ENCODE measurements around the gene FANCC. TPM values are rescaled to one million over a fixed set of nuclear protein-coding genes. Genes with fewer than 3 reads are reported as not detected.

Gene FANCC
- total RNA-seq, result 10 to 100 TPM; 12.3 to 12.5 TPM

- peaks cover 21% of the 10 kb centered on the region for H3K4me1 Mint-ChIP-seq
- peak; percentile 87 for DNase-seq
- no peaks in the 10 kb centered on the region for H3K36me3 Mint-ChIP-seq (ENCODE audit: low read depth)
- peak within 1 kb of the TSS; percentile 85 for H3K27ac Mint-ChIP-seq
- H3K4me3 Mint-ChIP-seq, result peak within 1 kb of the TSS; percentile 87
- POLR2A ChIA-PET, result interaction anchor here (0.9 to 1.9 kb wide), 4 partner anchors 27 to 506 kb away, joined by 3 to 7 read pairs (median 4); no protein-coding TSS in a partner anchor
- H3K27me3 Mint-ChIP-seq, result peaks cover 5% of the 10 kb centered on the region
- CTCF ChIA-PET, result interaction anchor here (0.9 to 1.4 kb wide), 2 partner anchors 649 to 900 kb away, joined by 3 to 6 read pairs; no protein-coding TSS in a partner anchor
- H3K9me3 Mint-ChIP-seq, result no peaks in the 10 kb centered on the region
Observed at GRCh38 chr9:95317119-95317892, at the start of gene FANCC. Gene FANCC (minus strand): TSS chr9:95317709. CDS start chr9:95249291, 68,418 bp downstream.

- Mint-ChIP-seq H3K27me3 (peaks cover 38% of the 10 kb centered on the region), H3K27ac (no peak overlapping the region)
- CTCF ChIA-PET, result no interaction called here
Observed at GRCh38 chr9:95366731-95367325, 49.3 kb upstream of the FANCC start.

GRCh38 chr9:95365766-95366165 is 48.3 kb upstream of the FANCC start:
- Mint-ChIP-seq H3K27ac (no peak overlapping the region), H3K36me3 (ENCODE audit: low read depth) (no peaks in the 10 kb centered on the region), H3K9me3 (no peaks in the 10 kb centered on the region), H3K27me3 (peaks cover 43% of the 10 kb centered on the region), H3K4me1 (no peaks in the 10 kb centered on the region), H3K4me3 (no peak overlapping the region)
- CTCF ChIA-PET, result no interaction called here
- DNase-seq, result no peak
- POLR2A ChIA-PET, result no interaction called here

More at GRCh38 chr9:95366731-95367325, 49.3 kb upstream of the FANCC start:
- no peak for DNase-seq
- no peaks in the 10 kb centered on the region for H3K4me1 Mint-ChIP-seq
- H3K36me3 Mint-ChIP-seq (ENCODE audit: low read depth), result no peaks in the 10 kb centered on the region
- no peak overlapping the region for H3K4me3 Mint-ChIP-seq
- POLR2A ChIA-PET, result no interaction called here
- no peaks in the 10 kb centered on the region for H3K9me3 Mint-ChIP-seq

GRCh38 chr9:95363051-95363841 is 45.7 kb upstream of the FANCC start:
- ChIA-PET CTCF (no interaction called here), POLR2A (no interaction called here)
- DNase-seq, result no peak
- H3K4me1 Mint-ChIP-seq, result no peaks in the 10 kb centered on the region
- no peaks in the 10 kb centered on the region for H3K36me3 Mint-ChIP-seq (ENCODE audit: low read depth)
- H3K4me3 Mint-ChIP-seq, result no peak overlapping the region
- no peaks in the 10 kb centered on the region for H3K9me3 Mint-ChIP-seq
- H3K27me3 Mint-ChIP-seq, result peaks cover 32% of the 10 kb centered on the region
- H3K27ac Mint-ChIP-seq, result no peak overlapping the region

GRCh38 chr9:95360866-95361265 is 43.4 kb upstream of the FANCC start:
- Mint-ChIP-seq H3K27ac (no peak overlapping the region), H3K36me3 (ENCODE audit: low read depth) (no peaks in the 10 kb centered on the region), H3K4me1 (no peaks in the 10 kb centered on the region), H3K9me3 (no peaks in the 10 kb centered on the region), H3K4me3 (no peak overlapping the region), H3K27me3 (peaks cover 37% of the 10 kb centered on the region)
- ChIA-PET CTCF (no interaction called here), POLR2A (no interaction called here)
- DNase-seq, result no peak

- Mint-ChIP-seq H3K36me3 (ENCODE audit: low read depth) (no peaks in the 10 kb centered on the region), H3K4me1 (no peaks in the 10 kb centered on the region), H3K27ac (no peak overlapping the region), H3K9me3 (no peaks in the 10 kb centered on the region), H3K4me3 (no peak overlapping the region), H3K27me3 (peaks cover 31% of the 10 kb centered on the region)
- ChIA-PET POLR2A (no interaction called here), CTCF (interaction anchor here (0.6 kb wide), 1 partner anchor 1253 kb away, joined by 3 read pairs; no protein-coding TSS in a partner anchor)
- no peak for DNase-seq
Observed at GRCh38 chr9:95357316-95357715, 39.8 kb upstream of the FANCC start.

GRCh38 chr9:95355500-95355899 is 38.0 kb upstream of the FANCC start:
- H3K9me3 Mint-ChIP-seq, result no peaks in the 10 kb centered on the region
- H3K27ac Mint-ChIP-seq, result no peak overlapping the region
- H3K36me3 Mint-ChIP-seq (ENCODE audit: low read depth), result no peaks in the 10 kb centered on the region
- peaks cover 32% of the 10 kb centered on the region for H3K27me3 Mint-ChIP-seq
- ChIA-PET CTCF (no interaction called here), POLR2A (no interaction called here)
- no peaks in the 10 kb centered on the region for H3K4me1 Mint-ChIP-seq
- DNase-seq, result no peak
- H3K4me3 Mint-ChIP-seq, result no peak overlapping the region

- Mint-ChIP-seq H3K27me3 (peaks cover 54% of the 10 kb centered on the region), H3K27ac (no peak overlapping the region), H3K4me3 (no peak overlapping the region), H3K36me3 (ENCODE audit: low read depth) (no peaks in the 10 kb centered on the region), H3K4me1 (peaks cover 6% of the 10 kb centered on the region), H3K9me3 (no peaks in the 10 kb centered on the region)
- DNase-seq, result no peak
- ChIA-PET POLR2A (no interaction called here), CTCF (no interaction called here)
Observed at GRCh38 chr9:95351051-95351450, 33.5 kb upstream of the FANCC start.

GRCh38 chr9:95350266-95350665 is 32.8 kb upstream of the FANCC start:
- no peaks in the 10 kb centered on the region for H3K36me3 Mint-ChIP-seq (ENCODE audit: low read depth)
- DNase-seq, result no peak
- H3K4me3 Mint-ChIP-seq, result no peak overlapping the region
- ChIA-PET CTCF (no interaction called here), POLR2A (no interaction called here)
- no peaks in the 10 kb centered on the region for H3K9me3 Mint-ChIP-seq
- H3K27ac Mint-ChIP-seq, result no peak overlapping the region
- H3K4me1 Mint-ChIP-seq, result peaks cover 6% of the 10 kb centered on the region
- peaks cover 48% of the 10 kb centered on the region for H3K27me3 Mint-ChIP-seq

- no peak overlapping the region for H3K27ac Mint-ChIP-seq
- ChIA-PET CTCF (interaction anchor here (0.8 kb wide), 1 partner anchor 31 kb away, joined by 3 read pairs; no protein-coding TSS in a partner anchor), POLR2A (no interaction called here)
- peaks cover 45% of the 10 kb centered on the region for H3K27me3 Mint-ChIP-seq
- peaks cover 6% of the 10 kb centered on the region for H3K4me1 Mint-ChIP-seq
- no peak for DNase-seq
- H3K36me3 Mint-ChIP-seq (ENCODE audit: low read depth), result no peaks in the 10 kb centered on the region
- peak overlapping the region; percentile 30 for H3K4me3 Mint-ChIP-seq
- no peaks in the 10 kb centered on the region for H3K9me3 Mint-ChIP-seq
Observed at GRCh38 chr9:95349091-95350038, 31.9 kb upstream of the FANCC start.

GRCh38 chr9:95346021-95346420 is 28.5 kb upstream of the FANCC start:
- ChIA-PET POLR2A (no interaction called here), CTCF (no interaction called here)
- no peak for DNase-seq
- Mint-ChIP-seq H3K27me3 (peaks cover 43% of the 10 kb centered on the region), H3K27ac (no peak overlapping the region), H3K4me3 (no peak overlapping the region), H3K36me3 (ENCODE audit: low read depth) (no peaks in the 10 kb centered on the region), H3K4me1 (peaks cover 19% of the 10 kb centered on the region), H3K9me3 (no peaks in the 10 kb centered on the region)

GRCh38 chr9:95344735-95345325 is 27.3 kb upstream of the FANCC start:
- Mint-ChIP-seq H3K9me3 (no peaks in the 10 kb centered on the region), H3K27me3 (peaks cover 33% of the 10 kb centered on the region), H3K4me1 (peaks cover 16% of the 10 kb centered on the region), H3K36me3 (ENCODE audit: low read depth) (no peaks in the 10 kb centered on the region), H3K27ac (no peak overlapping the region), H3K4me3 (no peak overlapping the region)
- ChIA-PET CTCF (interaction anchor here (1.7 kb wide), 1 partner anchor 9 kb away, joined by 4 read pairs; no protein-coding TSS in a partner anchor), POLR2A (interaction anchor here (1.3 kb wide), 1 partner anchor 28 kb away, joined by 5 read pairs; the partner anchor contains the start of gene FANCC)
- DNase-seq, result no peak
